GM21390 (cell line): ENCODE data around the gene ZNF771.
A peak's percentile ranks its signal among the peaks of the same experiment; 100 is the strongest.
"Not testable (repeated sequence)": the region's sequence is repeated elsewhere in the genome, so short reads cannot be mapped to it uniquely, and the experiment has no call there.

Experiments
- ATAC-seq: cut with Tn5 transposase; IDR thresholded peaks from one replicate; pipeline ENCODE4 v1.9.1; 2021; ENCODE audit not compliant: unreplicated experiment

ZNF771 gene

GRCh38 chr16:30429678-30430427 lies 22.4 kb downstream of the ZNF771 start, which contains the start of gene DCTPP1:
TSS of gene DCTPP1 (minus strand) at chr16:30430030. CDS start at chr16:30429980, 50 bp downstream.
- peak; percentile 97 for ATAC-seq

GRCh38 chr16:30430428-30430970 lies 23.1 kb downstream of the ZNF771 start:
- peak; percentile 14 for ATAC-seq

GRCh38 chr16:30434852-30435251 lies 27.4 kb downstream of the ZNF771 start:
- no peak for ATAC-seq

- ATAC-seq: no peak
Observed at GRCh38 chr16:30437511-30438046, 30.2 kb downstream of the ZNF771 start.

DNA sequence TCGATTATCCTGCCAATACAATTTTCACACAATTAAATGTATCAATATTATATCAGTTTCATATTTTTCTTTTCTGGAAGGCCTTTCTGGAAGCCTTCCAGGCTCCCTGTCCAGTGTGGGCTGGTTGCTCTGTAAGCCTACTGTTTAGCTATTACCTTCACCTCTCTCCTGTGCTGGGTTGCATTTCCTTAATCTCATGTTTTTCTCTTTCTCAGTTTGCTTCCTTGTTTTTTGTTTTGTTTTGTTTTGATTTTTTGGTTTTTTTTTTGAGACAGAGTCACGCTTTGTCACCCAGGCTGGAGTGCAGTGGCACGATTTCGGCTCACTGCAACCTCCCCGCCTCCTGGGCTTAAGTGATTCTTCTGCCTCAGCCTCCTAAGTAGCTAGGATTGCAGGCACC lies 31.4 kb downstream of the ZNF771 start:
- ATAC-seq: no peak

GRCh38 chr16:30439720-30440348 lies 32.4 kb downstream of the ZNF771 start:
- ATAC-seq: no peak

DNA sequence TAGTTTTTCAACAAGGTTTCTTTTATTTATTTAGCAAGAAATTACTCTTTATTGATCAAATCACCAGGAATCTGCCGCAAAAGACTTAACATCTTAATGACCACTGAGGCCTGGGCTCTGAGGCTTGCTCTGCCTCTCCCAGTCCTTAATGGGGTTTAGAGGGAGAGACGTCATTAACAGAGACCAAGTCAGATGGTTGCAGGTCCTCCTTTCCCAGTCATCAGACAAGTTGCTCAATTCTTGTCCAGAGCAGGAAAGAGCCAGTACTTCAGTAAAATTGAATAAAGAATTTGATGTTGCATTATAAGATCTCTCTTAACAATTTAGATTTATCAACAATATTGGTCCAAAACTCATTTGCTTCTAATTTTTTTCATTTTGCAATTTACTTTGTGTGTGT lies 36.2 kb downstream of the ZNF771 start:
- ATAC-seq: no peak

DNA sequence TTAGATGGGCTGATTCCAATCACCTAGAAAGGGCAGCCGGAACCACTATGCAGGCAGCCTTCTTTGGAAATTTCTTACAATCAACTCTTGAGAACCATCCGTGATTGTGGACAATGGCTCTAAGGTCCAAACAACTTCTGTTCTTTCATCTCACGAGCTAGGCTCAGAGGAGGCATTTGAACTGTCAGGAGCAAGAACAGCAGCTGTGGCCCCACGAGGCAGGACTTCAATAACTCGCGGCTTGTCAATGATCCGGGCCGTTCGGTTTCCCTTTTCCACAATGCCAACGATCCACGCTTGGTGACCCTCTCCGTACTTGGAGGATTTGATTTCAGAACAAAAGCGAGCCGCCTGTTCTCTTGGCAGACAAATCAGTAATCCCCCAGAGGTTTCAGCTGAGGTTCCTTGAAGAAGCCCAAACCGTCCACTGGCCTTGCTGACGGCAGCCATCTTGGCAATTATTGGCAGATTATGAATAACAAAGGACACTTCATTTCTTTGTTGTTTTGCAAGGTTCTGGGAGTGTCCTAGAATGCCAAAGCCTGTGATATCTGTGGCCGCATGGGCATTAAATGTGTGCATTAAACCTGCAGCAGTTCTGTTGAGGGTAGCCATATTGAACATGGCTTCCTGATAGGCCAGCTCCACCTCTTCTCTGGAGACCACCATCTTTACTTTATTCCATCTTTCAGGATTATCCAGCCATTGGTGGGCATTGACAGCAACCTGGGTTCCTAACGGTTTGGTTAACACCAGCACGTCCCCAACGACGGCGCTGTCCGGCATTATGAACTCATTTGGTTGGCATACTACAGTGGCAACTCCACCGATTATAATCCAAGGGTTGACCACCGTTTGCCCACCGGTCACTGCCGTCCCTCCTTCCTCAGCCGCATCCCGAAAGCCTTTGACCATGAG lies 37.1 kb downstream of the ZNF771 start:
- ATAC-seq: no peak

DNA sequence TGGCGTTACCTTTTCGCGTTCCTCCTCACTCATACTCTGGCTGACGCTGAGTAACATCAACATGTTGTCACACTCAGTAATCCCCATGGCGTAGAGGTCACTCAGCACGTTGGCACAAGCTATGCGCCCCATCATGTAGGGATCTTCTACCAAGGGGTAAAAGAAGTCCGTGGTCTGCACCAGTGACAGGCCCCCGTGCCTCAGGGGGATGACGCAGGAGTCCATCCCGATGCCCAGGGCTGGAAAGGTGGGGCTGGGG lies 37.7 kb downstream of the ZNF771 start:
- no peak for ATAC-seq

GRCh38 chr16:30445408-30446202 lies 38.2 kb downstream of the ZNF771 start, which contains the start of gene SEPHS2:
TSS of gene SEPHS2 (minus strand) at chr16:30445874. CDS start at chr16:30445727, 147 bp downstream.
- ATAC-seq: peak; percentile 83

DNA sequence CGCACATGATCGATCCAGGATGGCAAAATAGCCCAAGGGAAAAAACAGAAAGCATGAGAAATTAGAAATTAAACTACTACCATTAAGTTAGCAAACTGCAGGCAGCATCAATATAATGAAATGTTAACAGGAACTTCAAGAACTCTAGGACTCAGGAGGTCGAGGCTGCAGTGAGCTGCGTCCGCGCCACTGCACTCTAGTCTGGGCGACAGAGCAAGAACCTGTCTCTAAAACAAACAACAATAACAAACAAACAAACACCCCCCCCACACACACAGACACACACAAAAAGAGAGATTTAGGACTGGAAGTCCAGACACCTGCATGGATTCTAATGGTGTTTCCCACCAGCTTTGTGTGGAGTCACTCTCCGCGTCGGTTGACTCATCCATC lies 38.8 kb downstream of the ZNF771 start:
- ATAC-seq: no peak

DNA sequence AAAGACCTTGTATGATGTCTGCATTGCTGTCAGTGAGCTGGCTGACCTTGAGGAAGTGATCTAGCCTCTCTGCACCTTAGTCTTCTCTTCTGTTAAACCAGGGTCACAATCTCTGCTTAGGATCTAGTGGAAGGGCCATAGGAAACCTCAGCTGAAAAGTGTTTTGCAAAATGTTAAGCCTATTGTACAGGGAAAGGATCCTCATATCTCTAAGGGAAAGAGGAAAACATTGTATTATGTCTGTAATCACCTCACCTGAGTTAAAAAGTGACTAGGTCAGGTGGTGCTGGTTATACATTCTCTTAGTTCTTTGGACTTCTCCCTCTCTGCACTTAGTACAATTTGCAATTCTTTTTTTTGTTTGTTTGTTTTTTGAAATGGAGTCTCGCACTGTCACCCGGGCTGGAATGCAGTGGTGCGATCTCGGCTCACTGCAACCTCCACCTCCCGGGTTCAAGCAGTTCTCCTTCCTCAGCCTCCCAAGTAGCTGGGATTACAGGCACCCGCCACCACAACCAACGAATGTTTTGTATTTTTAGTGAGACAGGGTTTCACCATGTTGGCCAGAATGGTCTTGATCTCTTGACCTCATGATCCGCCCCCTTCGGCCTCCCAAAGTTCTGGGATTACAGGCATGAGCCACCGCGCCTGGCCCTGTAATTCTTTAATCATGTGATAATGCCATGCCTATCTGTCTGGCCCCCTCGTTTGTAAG lies 40.3 kb downstream of the ZNF771 start:
- ATAC-seq: no peak

GRCh38 chr16:30449116-30449435 lies 41.7 kb downstream of the ZNF771 start:
- ATAC-seq: no peak

DNA sequence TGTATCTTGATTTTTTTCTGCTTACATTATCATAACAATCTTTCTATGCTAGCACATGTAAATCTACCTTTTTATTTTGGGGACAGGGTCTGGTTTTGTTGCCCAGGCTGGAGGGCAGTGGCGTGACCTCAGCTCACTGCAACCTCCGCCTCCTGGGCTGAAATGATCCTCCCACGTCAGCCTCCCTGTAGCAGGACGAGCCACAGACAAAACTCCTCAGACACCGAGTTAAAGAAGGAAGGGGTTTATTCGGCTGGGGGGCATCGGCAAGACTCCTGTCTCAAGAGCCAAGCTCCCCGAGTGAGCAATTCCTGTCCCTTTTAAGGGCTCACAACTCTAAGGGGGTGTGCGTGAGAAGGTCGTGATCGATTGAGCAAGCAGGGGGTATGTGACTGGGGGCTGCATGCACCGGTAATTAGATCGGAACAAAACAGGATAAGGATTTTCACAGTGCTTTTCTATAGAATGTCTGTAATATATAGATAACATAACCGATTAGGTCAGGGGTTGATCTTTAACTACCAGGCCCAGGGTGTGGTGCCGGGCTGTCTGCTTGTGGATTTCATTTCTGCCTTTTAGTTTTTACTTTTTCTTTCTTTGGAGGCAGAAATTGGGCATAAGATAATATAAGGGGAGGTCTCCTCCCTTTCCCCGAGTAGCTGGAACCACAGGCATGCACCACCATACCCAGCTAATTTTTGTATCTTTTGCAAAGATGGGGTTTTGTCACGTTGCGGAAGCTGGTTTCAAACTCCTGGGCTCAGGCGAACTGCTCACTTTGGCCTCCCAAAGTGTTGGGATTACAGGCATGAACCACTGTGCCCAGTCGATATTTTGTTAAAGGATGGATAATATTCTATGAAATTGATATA lies 45.5 kb downstream of the ZNF771 start:
- ATAC-seq: not testable (repeated sequence)

GRCh38 chr16:30456302-30456701 lies 48.9 kb downstream of the ZNF771 start:
- no peak for ATAC-seq

DNA sequence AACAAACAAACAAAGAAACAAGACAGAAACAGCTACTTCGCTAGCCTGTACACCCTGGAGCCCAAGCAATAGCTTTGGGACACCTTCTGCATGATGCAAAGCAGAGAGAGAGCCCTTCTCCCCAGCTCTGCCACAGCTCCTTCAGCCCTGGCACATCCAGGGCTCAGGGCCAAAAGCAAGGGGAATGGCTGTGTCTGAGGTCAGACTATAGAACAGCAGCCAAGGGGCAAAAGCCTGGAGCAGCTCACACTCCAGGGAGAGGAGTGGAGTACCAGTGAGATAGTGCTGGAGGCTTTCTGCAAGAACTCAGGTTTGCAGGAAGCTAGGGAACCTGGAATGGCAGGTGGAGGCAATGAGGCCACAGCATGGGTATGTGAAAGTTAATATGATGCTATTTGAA lies 49.9 kb downstream of the ZNF771 start:
- no peak for ATAC-seq

GRCh38 chr16:30457743-30458560 lies 50.5 kb downstream of the ZNF771 start:
- no peak for ATAC-seq
